NCI-H524 treated with DMSO at 0.1 percent for 48 hours (cell line): Measurements from ENCODE around the gene CEP152.

Experiments used
- DNase-seq: peaks from one replicate; lab custom pipeline; 2025; lab: John Stamatoyannopoulos, UW

Gene CEP152

DNA sequence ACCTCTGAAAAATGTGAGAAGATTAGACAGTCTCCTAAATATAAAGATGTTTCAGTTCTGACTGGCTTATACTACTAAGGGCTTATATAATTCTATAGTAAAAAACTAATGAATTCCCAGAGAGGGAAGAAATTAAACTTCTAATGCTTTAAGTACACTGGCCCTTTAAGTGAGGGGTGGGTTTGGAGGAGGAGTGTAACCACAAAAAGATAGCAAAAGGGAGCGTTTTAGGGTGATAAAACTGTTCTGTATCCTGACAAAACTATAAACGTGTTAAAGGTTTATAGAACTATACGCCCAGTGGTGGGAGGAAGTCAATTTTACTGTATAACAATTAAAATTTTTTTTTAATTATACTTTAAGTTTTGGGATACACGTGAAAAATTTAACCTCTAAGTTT lies 45.8 kb downstream of the CEP152 start:
- no peak for DNase-seq

- no peak for DNase-seq
Measured at GRCh38 chr15:48761393-48762158, 49.3 kb downstream of the CEP152 start.

DNA sequence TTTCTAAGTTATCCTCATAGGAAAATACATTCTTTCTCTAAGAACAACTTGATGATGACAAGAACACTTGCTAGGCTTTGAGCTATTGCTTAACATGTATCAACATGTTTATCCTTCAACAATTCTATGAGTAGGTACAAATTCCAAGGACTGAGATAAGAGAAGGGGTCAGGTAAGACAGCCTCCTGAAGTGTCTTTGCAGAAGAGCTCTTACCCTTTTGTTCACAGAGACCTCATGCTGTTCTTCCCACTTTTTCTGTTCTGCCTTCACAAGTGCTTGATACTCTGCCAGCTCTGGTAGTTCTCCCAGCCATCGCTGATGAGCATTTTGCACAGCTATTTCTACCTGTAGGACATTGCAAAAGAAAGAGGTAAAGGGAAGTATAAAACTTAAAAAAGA lies 50.9 kb downstream of the CEP152 start:
- DNase-seq = no peak

DNA sequence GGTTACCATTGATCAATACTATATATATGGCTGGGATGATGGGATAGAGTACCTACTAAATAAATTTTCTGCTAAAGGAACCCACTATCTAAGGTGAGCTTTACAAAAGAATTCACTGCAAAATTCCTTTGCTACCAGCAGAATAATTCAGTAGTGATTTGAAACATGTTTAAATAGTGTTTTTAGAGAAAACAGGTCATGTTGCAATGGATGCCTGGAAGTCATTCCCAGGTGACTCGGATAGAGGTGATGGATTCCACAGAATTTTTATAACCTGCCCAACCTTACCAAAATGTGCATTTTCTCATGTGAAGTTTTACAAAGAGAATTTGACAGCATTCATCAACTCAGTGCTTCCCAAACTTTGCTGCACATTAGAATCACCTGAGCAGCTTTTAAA lies 53.2 kb downstream of the CEP152 start:
- DNase-seq = no peak

DNA sequence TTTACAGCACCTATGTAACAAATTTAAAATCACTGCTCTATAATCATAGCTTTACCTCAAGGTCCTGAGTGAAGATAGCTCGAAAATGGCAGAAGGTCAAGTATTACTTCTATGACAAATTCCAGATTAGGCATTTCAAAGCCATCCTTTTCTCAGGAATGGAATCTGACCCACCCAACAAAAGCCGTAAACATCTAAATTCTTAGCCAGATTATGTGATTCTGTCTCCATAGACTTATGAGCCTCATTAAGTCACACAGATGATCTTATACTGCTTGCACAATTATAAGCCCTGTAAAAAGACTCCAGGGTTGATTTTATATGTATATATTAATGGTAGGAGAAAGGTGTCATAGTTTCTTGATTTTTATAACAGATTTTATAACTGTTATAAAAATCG lies 56.9 kb downstream of the CEP152 start:
- no peak for DNase-seq

DNA sequence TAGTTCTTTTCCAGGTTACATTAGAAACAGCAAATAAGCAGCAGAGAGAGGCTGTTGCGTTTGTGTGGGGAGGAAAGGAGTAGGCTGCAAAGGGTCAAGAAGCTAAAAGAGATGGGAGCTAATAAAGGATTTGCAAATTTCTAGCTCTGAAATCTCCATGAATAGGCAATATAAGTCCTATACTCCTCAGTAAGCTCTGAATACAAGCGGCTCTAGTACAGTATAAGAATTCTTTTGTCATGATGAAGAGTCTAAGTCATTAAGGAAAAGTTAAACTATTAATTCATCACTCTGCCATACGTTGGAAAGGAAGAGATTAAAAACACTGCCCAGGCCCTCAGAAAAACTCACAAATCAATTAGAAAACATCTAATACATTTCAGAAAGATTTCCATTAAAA lies 59.3 kb downstream of the CEP152 start:
- no peak for DNase-seq

GRCh38 chr15:48748535-48748934 lies 62.3 kb downstream of the CEP152 start:
- DNase-seq = no peak

- DNase-seq = no peak
Measured at GRCh38 chr15:48733615-48734014, 77.3 kb downstream of the CEP152 start.

- DNase-seq = no peak
Measured at GRCh38 chr15:48730506-48730905, 80.4 kb downstream of the CEP152 start.

DNA sequence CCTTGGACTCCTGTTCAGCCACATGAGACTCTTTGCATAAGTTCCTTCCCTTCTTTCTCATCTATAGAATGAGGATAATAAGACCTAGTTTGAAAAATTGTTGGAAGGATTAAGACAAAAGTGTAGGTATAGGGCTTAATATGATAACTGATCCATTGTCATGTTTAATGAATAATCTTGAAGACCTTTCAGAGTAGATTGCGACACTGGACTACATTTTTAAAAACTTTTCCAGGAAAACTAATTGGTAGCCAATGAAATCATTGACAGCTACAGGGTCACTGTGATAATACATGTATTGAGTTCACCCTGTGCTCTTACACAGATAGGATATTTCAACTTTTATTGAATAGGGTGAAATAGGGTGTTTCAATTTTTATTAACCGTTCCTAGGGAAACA lies 86.9 kb downstream of the CEP152 start:
- no peak for DNase-seq

GRCh38 chr15:48722764-48723661 lies 87.9 kb downstream of the CEP152 start:
- DNase-seq = no peak

DNA sequence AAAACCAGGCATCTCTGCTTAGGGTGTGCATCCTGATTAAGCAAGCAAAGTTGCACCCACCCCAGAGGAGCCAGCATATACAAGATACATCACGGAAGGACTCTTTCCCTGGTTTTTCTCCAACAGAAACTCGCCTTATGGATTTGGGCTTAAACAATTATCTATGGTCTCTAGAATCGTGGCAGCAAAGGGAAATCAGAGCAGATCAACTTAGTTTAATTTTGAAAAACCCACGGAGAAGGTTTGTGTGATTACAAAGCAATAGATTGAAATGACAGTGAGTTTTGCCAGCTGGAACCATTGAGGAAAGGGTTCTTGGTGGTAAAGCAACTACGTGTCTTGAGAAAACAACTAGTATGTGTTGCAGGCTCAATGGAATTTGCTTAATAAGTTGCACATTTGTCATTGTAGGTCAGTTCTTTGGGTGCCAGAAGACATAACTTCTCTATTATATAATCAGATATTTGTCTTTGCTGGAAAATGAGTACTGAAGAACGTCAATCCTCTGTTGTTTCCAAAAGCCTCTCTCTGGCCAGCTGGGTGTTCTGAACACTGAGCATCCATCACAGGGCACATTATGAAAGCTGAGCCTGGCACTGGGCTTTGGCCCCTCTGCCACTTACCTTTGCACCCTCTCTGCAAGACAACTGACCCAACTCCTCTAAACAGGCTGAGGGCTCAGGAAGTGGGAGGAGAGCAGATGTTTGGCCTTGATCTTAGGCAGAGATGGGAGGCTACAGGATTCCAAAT lies 89.6 kb downstream of the CEP152 start:
- no peak for DNase-seq

DNA sequence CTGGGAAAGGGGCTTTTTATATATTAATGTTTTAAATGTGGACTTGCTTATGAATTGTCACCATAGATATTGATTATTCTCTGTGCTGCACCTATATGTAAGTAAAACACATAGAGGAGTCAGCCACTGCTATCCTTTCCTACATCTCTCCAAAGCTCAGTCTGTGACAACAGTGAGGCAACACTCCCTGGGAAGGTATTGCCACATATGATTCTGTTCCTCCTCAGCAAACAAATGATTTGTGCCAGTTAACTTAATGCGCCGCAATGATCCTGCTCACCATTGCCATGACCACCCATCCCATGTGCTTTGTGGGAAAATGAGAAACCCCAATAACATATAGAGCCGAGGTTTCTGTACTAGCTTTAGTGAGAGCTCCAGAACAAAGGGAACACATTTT lies 90.2 kb downstream of the CEP152 start:
- no peak for DNase-seq

DNA sequence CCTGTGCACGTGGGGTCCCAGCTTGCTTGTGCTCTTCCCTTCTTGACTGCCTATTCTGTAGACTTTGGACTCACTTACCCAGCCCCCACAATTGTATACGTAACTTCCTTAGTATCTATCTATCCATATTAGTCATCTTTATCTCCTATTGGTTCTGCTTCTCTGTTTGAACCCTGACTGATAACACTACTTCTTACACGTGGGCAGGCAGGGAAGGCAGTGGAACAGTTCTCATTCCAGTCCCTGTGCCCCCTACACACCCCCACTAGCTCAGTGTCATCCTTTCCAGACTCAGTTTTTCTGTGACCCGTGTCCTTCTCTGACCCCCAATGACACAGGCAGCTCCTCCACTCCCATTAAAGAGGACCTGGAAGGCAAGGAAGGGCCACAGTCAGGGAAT lies 91.2 kb downstream of the CEP152 start:
- no peak for DNase-seq

DNA sequence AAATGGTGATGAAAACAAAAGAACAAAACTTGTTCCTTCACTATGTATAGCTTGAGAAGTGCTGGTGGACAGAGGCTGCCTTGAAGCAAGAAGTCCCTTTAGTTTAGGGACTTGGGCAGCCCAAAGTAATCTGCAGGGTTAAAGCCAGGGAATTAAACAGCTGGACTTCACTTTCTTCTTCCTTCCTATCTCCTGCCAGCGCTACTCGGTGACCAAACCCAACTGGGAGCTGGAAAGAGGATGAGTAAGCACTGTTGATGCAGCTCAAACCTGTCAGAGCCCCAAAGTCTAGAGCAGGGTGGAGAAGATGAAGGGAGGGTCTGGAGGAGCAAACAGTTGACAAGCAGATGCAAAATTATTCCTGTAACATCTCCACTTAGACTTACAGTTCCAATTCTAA lies 92.2 kb downstream of the CEP152 start:
- no peak for DNase-seq

- no peak for DNase-seq
Measured at GRCh38 chr15:48717458-48717857, 93.4 kb downstream of the CEP152 start.

- no peak for DNase-seq
Measured at GRCh38 chr15:48712546-48712945, 98.3 kb downstream of the CEP152 start.

- DNase-seq = no peak
Measured at GRCh38 chr15:48710952-48711495, 99.8 kb downstream of the CEP152 start.

GRCh38 chr15:48708641-48709040 lies 102.2 kb downstream of the CEP152 start:
- DNase-seq = no peak

GRCh38 chr15:48705381-48705780 lies 105.5 kb downstream of the CEP152 start:
- no peak for DNase-seq

GRCh38 chr15:48703544-48703943 lies 107.3 kb downstream of the CEP152 start:
- DNase-seq = no peak

- DNase-seq = no peak
Measured at GRCh38 chr15:48702569-48703236, 108.2 kb downstream of the CEP152 start.
